HL-60/S4 treated with phorbol 12-myristate 13-acetate at 8.2 ng/mL for 4 days and 3 days (cell line): ENCODE measurements around the gene TAF11L14.

ENCODE experiments used
- in situ Hi-C: fragments of 300-500 bp; cut with MboI; formaldehyde crosslinking; loops from 2 replicates; pipeline ENCODE4 v1.15.0; 2022; ENCODE audit warnings: low sequenced_read_pairs

The TAF11L14 gene

DNA sequence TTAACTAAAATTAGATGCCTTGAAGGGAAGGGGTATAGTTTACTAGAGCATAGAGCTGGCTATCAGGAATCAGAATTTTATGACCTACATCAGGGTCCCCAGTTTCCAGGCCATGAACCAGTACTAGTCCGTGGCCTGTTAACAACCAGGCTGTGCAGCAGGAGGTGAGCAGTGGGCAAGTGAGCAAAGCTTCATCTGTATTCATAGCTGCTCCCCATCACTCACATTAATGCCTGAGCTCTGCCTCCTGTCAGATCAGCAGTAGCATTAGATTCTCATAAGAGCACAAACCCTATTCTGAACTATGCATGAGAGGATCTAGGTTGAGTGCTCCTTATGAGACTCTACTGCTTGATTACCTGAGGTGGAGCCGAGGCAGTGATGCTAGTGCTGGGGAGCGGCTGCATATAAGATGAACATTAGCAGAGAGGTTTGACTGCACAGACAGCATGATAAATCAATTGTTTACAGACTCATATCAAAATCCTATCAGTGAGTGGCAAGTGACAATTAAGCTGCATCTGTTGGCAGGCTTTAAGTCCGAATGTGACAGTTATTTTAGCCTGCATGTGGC is 44.6 kb downstream of the TAF11L14 start:
- in situ Hi-C loops = no loop called here

DNA sequence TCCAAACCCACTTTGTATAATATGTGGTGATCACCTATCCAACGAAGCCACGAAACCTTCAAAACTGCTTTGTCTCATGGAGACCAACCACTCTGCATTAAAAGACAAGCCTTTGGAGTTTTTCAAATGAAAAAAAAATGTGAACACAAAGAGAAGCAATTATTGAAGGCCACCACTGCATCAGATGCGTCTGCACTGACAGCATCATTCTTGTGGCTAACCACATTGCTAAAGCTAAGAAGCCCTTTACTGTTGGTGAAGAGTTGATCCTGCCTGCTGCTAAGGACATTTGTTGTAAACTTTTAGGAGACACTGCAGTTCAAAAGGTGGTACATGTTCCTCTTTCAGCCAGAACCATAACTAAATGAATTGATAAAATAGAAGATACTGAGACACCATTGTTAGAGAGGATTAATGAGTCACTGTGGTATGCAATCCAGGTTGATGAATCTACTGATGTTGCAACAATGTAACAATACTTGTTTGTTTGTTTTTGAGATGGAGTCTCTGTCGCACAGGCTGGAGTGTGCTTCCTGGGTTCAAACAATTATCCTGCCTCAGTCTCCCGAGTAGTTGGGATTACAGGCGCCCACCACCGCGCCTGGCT is 45.4 kb downstream of the TAF11L14 start:
- in situ Hi-C loops = no loop called here

DNA sequence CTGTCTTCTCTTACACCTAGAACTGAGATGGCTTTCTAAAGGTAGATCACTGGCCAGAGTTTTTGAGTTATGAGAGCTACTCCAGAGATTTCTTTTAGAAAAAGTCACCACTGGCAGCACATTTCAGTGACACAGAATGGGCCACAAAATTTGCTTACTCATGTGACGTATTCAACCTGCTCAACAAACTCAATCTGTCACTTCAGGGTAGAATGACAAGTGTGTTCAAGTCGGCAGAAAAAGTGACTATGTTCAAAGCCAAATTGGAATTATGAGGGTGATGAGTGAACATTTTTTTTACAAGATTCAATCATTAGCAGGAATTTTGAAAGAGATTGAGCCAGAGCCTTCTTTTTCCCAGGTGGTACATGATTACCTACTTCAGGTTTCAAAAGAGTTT is 46.5 kb downstream of the TAF11L14 start:
- in situ Hi-C loops = no loop called here
